ENCODE measurements around the gene FTO. TPM values are rescaled to one million over a fixed set of nuclear protein-coding genes. Genes with fewer than 3 reads are reported as not detected.
"Not testable (repeated sequence)": the region's sequence is repeated elsewhere in the genome, so short reads cannot be mapped to it uniquely, and the experiment has no call there.

The FTO gene
- total RNA-seq, 1 experiment from 2014 or later: 57.4 TPM

DNA sequence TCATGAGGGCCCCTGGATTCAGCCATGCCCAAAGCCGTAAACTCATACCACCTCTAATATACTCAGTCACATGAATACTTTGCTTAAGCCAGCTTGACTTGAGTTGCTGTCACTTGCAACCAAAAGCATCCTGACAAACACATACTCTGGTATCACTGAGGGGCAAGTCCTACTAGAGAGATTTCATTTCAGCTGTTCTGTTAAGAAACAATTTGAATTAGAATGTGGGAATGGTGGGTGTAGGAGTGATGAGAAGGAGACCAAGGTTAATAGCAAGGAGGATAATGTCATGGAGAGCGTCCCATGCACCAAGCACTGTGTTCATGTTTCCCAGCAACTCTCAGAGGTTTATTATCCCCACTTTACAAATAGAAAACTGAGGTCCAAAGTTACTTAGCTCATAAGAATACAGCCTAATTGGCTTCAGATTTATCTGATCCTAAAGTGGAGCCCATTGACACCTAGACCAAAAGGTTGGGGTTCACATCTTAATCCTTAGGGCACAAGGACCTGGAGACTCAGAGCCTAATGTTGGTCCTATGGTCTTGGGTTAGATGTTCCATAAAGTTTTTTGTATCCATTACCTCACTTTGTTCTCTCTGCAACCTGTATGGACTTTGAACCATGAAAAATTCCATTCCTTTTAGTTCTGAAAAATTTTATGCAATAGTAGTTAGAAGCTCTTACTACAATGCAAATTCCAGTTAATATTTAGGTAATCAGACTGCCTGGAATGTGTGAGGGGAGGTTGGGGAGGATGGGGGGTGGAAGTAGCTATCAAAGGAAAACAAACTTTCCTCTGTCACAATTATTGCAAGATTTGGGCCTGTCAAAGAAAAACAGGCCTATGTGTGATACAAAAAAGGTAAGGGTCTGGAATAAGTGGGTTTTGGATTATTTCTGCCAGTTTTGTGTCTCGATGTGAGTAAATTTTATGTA, 476.7 kb downstream of the FTO start:
- ChIA-PET POLR2A (no interaction called here), CTCF (no interaction called here)
- Mint-ChIP-seq H3K9me3 (peaks cover 6% of the 10 kb centered on the region), H3K27ac (no peak overlapping the region), H3K36me3 (no peaks in the 10 kb centered on the region), H3K4me3 (no peak overlapping the region), H3K4me1 (peaks cover 20% of the 10 kb centered on the region), H3K27me3 (ENCODE audit: low read depth) (peaks cover 3% of the 10 kb centered on the region; the same call in 1 of the 2 replicates)
- TF ChIP-seq CREB1 (CRISPR knock-in tag; IDR thresholded peaks at IDR 0.05) (no peak), GABPB1 (CRISPR knock-in tag; IDR thresholded peaks at IDR 0.05) (peak; percentile 72)
- no peak for DNase-seq (ENCODE audit: low spot score)
- no peak for ATAC-seq

DNA sequence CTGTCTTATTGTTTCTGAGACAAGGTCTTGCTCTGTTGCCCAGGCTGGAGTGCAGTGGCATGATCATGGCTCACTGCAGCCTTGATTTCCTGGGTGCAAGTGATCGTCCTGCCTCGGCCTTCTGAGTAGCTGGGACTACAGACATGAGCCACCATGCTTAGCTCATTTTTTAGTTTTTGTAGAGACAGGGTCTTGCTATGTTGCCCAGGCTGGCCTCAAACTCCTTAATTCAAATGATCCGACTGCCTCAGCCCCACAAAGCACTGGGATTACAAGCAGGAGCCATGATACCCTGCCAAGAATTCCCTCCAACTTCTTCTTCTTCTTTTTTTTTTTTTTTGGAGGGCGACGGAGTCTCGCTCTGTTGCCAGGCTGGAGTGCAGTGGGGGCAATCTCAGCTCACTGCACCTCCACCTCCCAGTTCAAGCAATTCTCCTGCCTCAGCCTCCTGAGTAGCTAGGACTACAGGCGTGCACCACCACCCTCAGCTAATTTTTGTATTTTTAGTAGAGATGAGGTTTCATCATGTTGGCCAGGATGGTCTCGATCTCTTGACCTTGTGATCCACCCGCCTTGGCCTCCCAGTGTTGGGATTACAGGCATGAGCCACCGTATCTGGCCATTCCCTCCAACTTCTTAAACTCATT, 477.9 kb downstream of the FTO start:
- H3K36me3 Mint-ChIP-seq; H3K9me3 Mint-ChIP-seq; CTCF ChIA-PET; DNase-seq (ENCODE audit: low spot score); ATAC-seq; H3K4me3 Mint-ChIP-seq; H3K4me1 Mint-ChIP-seq; POLR2A ChIA-PET; H3K27me3 Mint-ChIP-seq (ENCODE audit: low read depth); H3K27ac Mint-ChIP-seq: not testable (repeated sequence)
- peak; percentile 45; the same call in 1 of the 2 replicates for TF ChIP-seq ZNF121 (CRISPR knock-in tag; IDR thresholded peaks at IDR 0.05)

- TF ChIP-seq MYBL2 (CRISPR knock-in tag; IDR thresholded peaks at IDR 0.05) (no peak), ZNF416 (CRISPR knock-in tag; IDR thresholded peaks at IDR 0.05) (no peak), ZNF232 (CRISPR knock-in tag; IDR thresholded peaks at IDR 0.05) (no peak), IRF2 (CRISPR knock-in tag; IDR thresholded peaks at IDR 0.05; ENCODE audit: borderline replicate concordance, low read depth) (no peak), MAX (CRISPR knock-in tag; IDR thresholded peaks at IDR 0.05) (no peak), FOXP1 (CRISPR knock-in tag; IDR thresholded peaks at IDR 0.05; ENCODE audit: borderline replicate concordance) (no peak), ZNF396 (CRISPR knock-in tag; IDR thresholded peaks at IDR 0.05; ENCODE audit: borderline replicate concordance) (no peak), ETV6 (CRISPR knock-in tag; IDR thresholded peaks at IDR 0.05) (no peak), AFF4 (CRISPR knock-in tag; IDR thresholded peaks at IDR 0.05; ENCODE audit: borderline replicate concordance) (no peak), ZNF138 (CRISPR knock-in tag; conservative IDR thresholded peaks at IDR 0.05) (no peak), ZNF263 (CRISPR knock-in tag; IDR thresholded peaks at IDR 0.05; ENCODE audit: low read depth) (no peak), TP53 (CRISPR knock-in tag; IDR thresholded peaks at IDR 0.05) (no peak)
- TF ChIP-seq, protein P1, sequence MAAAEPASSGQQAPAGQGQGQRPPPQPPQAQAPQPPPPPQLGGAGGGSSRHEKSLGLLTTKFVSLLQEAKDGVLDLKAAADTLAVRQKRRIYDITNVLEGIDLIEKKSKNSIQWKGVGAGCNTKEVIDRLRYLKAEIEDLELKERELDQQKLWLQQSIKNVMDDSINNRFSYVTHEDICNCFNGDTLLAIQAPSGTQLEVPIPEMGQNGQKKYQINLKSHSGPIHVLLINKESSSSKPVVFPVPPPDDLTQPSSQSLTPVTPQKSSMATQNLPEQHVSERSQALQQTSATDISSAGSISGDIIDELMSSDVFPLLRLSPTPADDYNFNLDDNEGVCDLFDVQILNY (CRISPR knock-in tag; IDR thresholded peaks at IDR 0.05): no peak
- Mint-ChIP-seq H3K36me3 (no peaks in the 10 kb centered on the region), H3K27ac (no peak overlapping the region), H3K9me3 (peaks cover 6% of the 10 kb centered on the region), H3K27me3 (ENCODE audit: low read depth) (peaks cover 8% of the 10 kb centered on the region; the same call in 1 of the 2 replicates), H3K4me1 (no peaks in the 10 kb centered on the region), H3K4me3 (no peak overlapping the region)
- ATAC-seq (no peak), DNase-seq (ENCODE audit: low spot score) (no peak)
- ChIA-PET CTCF (no interaction called here), POLR2A (no interaction called here)
These were observed 481.1 kb downstream of the FTO start for GRCh38 chr16:54185045-54185444.
